KOPT-K1 (cell line): ENCODE data around the gene RELB.
A peak's percentile ranks its signal among the peaks of the same experiment; 100 is the strongest.
"Not testable (repeated sequence)": the region's sequence is repeated elsewhere in the genome, so short reads cannot be mapped to it uniquely, and the experiment has no call there.

Source experiments
- H3K27ac ChIP-seq: fragments of 200-600 bp; sonication (generic); 2 replicates; pipeline ENCODE4 v1.5.1; 2016; ENCODE audit warnings: antibody characterized with exemption, mild to moderate bottlenecking, low read depth, low read length; ENCODE audit not compliant: poor library complexity, severe bottlenecking
- H3K36me3 ChIP-seq: fragments of 200-600 bp; sonication (generic); 2 replicates; pipeline ENCODE4 v1.5.1; 2017; ENCODE audit warnings: antibody characterized with exemption, mild to moderate bottlenecking, low read length, moderate library complexity; ENCODE audit not compliant: insufficient read depth
- H3K9me3 ChIP-seq: fragments of 200-600 bp; sonication (generic); 2 replicates; pipeline ENCODE4 v1.5.1; 2017; ENCODE audit warnings: antibody characterized with exemption, low read length, mild to moderate bottlenecking; ENCODE audit not compliant: insufficient read depth, poor library complexity, severe bottlenecking

Gene RELB, protein sequence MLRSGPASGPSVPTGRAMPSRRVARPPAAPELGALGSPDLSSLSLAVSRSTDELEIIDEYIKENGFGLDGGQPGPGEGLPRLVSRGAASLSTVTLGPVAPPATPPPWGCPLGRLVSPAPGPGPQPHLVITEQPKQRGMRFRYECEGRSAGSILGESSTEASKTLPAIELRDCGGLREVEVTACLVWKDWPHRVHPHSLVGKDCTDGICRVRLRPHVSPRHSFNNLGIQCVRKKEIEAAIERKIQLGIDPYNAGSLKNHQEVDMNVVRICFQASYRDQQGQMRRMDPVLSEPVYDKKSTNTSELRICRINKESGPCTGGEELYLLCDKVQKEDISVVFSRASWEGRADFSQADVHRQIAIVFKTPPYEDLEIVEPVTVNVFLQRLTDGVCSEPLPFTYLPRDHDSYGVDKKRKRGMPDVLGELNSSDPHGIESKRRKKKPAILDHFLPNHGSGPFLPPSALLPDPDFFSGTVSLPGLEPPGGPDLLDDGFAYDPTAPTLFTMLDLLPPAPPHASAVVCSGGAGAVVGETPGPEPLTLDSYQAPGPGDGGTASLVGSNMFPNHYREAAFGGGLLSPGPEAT

DNA sequence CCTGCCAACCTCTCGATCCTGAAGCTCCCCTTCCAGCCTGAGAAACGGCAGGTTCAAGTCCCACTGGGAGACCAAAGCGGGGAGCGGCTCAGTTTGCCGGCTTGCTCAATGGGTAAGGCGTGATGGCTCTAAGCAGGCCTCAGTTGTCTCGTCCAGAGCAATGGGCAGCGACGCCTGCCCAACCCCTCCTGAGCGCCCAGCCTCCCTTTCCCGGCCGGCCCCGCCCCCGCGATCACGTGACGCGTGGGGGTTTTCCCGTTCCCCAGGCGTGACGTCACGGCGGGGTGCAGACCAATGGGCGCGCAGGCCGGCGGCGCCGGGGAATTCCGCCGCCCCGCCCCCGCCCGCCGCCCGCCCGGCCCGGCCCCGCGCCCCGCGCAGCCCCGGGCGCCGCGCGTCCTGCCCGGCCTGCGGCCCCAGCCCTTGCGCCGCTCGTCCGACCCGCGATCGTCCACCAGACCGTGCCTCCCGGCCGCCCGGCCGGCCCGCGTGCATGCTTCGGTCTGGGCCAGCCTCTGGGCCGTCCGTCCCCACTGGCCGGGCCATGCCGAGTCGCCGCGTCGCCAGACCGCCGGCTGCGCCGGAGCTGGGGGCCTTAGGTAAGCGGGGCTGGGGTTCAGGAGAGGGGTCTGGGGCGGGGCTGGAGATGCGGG lies at the start of gene RELB:
Gene RELB, plus strand, starts transcription at position 378 of the 653 bp plus-strand sequence. Its CDS starts 116 bp downstream, at position 494.
- Histone ChIP-seq H3K27ac (peak within 1 kb of the TSS; percentile 68), H3K9me3 (no peaks in the 10 kb centered on the region), H3K36me3 (no peaks in the 10 kb centered on the region)

- Histone ChIP-seq H3K9me3 (no peaks in the 10 kb centered on the region), H3K27ac (peak overlapping the region; percentile 88), H3K36me3 (no peaks in the 10 kb centered on the region)
Measured at GRCh38 chr19:44954278-44954648, 47.0 kb upstream of the RELB start.

- Histone ChIP-seq H3K9me3 (no peaks in the 10 kb centered on the region), H3K36me3 (peaks cover 2% of the 10 kb centered on the region; the same call in 1 of the 2 replicates), H3K27ac (peak within 1 kb of the TSS; percentile 88)
Measured at GRCh38 chr19:44954649-44955504, 46.4 kb upstream of the RELB start, which contains the start of gene CLPTM1. TSS of gene CLPTM1 (plus strand) at chr19:44955380. CDS start at chr19:44955396, 16 bp downstream.

GRCh38 chr19:44955505-44956439 lies 45.5 kb upstream of the RELB start:
- H3K27ac ChIP-seq: peak overlapping the region; percentile 88

DNA sequence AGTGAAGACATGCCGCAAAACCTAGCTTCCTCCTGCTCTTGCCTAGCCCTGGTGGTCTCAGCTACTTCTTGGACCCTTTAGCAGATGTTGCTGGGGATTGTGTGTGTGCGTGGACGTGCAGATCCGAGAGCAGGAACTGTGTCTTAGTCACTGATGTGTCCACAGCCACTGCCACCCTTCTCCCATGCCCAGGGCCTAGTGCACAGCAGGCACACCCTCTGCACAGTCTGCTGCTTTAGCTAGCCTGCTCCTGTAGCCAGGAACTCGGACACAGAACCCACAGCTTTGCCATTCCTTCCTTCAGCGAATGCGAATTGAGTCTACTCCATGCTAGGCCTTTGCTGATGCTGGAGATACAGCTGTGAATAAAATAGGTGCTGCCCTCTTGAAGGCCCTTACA lies 43.7 kb upstream of the RELB start:
- no peaks in the 10 kb centered on the region for H3K9me3 ChIP-seq
- no peak overlapping the region for H3K27ac ChIP-seq
- H3K36me3 ChIP-seq: peaks cover 29% of the 10 kb centered on the region

More at GRCh38 chr19:44955505-44956439, 45.5 kb upstream of the RELB start:
- no peaks in the 10 kb centered on the region for H3K9me3 ChIP-seq
- H3K36me3 ChIP-seq: peaks cover 11% of the 10 kb centered on the region; the same call in 1 of the 2 replicates

DNA sequence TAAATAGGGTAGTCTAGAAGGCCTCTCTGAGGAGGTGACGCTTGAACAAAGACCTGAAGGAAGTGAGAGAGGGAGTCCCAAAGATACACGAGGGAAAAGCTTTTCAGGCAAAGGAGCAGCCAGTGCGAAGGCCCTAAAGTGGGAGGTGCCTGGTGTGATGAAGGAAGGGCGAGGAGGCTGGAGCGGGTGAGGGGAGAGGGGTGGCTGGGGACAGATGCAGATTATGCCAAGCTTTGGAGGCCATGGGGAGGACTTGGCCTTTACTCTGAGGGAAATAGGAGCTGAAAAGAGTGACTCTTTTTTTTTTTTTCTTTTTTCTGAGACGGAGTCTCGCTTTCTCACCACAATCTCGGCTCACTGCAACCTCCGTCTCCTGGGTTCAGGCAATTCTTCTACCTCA lies 43.2 kb upstream of the RELB start:
- peaks cover 30% of the 10 kb centered on the region for H3K36me3 ChIP-seq
- no peaks in the 10 kb centered on the region for H3K9me3 ChIP-seq
- H3K27ac ChIP-seq: no peak overlapping the region

DNA sequence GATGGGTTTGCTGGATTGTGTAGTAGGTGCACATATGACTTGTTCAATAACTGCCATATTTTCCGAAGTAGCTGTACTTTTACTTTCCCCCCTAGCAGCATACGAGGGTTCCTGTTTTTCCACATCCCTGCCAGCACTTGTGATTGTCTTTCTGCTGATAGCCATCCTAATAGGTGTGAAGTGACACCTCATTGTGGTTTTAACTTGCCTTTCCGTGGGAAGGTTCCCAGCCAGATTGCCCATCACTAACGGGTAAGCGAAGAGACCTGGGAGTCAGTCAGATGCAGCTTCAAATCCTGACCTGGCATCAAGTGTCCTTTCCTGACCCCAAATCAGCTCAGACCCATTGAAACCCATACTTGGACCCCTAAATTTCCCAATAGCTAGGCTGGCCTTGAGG lies 41.6 kb upstream of the RELB start:
- Histone ChIP-seq H3K36me3 (peaks cover 40% of the 10 kb centered on the region), H3K9me3 (no peaks in the 10 kb centered on the region), H3K27ac (no peak overlapping the region)

- H3K36me3 ChIP-seq: peaks cover 51% of the 10 kb centered on the region
- no peaks in the 10 kb centered on the region for H3K9me3 ChIP-seq
- no peak overlapping the region for H3K27ac ChIP-seq
Measured at GRCh38 chr19:44960906-44961728, 40.1 kb upstream of the RELB start.

DNA sequence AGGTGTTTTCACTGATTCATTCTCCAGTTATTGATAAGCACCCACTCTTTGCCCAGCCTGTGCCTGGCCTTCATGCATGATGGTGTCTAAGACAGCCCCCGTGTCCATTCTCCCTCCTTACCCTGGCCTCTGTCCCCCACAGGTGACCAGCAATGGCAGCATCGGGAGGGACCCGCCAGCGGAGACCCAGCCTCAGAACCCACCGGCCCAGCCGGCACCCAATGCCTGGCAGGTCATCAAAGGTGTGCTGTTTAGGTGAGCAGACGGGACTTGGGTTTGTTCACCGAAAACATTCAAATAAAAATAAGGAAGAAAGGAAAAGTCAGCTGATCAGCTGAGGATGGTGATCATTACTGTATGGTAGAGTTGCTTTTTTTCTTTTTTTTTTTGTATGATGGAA lies 39.4 kb upstream of the RELB start:
- Histone ChIP-seq H3K27ac (no peak overlapping the region), H3K9me3 (no peaks in the 10 kb centered on the region), H3K36me3 (peaks cover 58% of the 10 kb centered on the region)

GRCh38 chr19:44968118-44968517 lies 33.1 kb upstream of the RELB start:
- H3K9me3 ChIP-seq: no peaks in the 10 kb centered on the region
- H3K36me3 ChIP-seq: peaks cover 68% of the 10 kb centered on the region
- no peak overlapping the region for H3K27ac ChIP-seq

DNA sequence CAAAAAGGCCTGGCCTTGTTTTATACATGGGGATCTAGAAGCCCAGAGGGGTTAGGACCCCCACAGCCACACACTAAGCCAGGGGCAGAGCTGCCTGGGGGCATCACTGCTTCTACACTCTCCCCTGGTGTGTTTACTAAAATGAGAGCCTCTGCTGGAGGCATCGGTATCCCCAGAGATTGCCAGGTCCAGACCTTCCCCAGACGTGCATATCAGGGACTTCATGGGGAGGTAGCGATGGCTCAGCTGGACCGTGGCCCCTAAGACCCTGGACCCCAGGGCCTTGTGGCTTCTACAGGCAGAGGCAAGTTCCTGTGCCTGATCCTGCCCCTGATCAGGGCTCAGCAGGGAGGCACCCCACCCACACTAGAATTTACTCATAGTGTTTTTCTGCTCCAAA lies 32.6 kb upstream of the RELB start:
- Histone ChIP-seq H3K36me3 (peaks cover 74% of the 10 kb centered on the region), H3K9me3 (no peaks in the 10 kb centered on the region), H3K27ac (no peak overlapping the region)

DNA sequence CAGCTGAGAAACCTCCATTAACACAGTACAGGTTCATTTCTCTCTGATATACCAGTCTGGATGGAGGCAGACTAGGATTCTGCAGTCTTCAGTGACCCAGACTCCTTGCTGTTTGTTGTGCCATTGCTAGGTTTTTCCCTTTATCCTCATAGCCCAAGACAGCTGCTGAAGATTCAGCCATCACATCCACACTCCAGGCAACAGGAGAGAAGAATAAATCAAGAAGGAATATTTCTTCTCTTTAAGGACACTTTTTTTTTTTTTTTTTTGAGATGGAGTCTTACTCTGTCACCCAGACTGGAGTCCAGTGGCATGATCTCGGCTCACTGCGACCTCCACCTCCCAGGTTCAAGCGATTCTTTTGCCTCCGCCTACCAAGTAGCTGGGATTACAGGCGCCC lies 31.8 kb upstream of the RELB start:
- H3K36me3 ChIP-seq: peaks cover 74% of the 10 kb centered on the region
- H3K9me3 ChIP-seq: no peaks in the 10 kb centered on the region
- H3K27ac ChIP-seq: no peak overlapping the region

GRCh38 chr19:44971451-44971850 lies 29.8 kb upstream of the RELB start:
- H3K27ac ChIP-seq, H3K9me3 ChIP-seq: not testable (repeated sequence)
- H3K36me3 ChIP-seq: peaks cover 77% of the 10 kb centered on the region
